GM12801 (cell line): ENCODE data around the gene MUC22.

Source experiments
- CTCF ChIP-seq: IDR thresholded peaks from one replicate; pipeline ENCODE4 v1.5.1; 2011; ENCODE audit warnings: control low read depth; ENCODE audit not compliant: insufficient read length; ENCODE audit errors: extremely low read depth

MUC22 gene

DNA sequence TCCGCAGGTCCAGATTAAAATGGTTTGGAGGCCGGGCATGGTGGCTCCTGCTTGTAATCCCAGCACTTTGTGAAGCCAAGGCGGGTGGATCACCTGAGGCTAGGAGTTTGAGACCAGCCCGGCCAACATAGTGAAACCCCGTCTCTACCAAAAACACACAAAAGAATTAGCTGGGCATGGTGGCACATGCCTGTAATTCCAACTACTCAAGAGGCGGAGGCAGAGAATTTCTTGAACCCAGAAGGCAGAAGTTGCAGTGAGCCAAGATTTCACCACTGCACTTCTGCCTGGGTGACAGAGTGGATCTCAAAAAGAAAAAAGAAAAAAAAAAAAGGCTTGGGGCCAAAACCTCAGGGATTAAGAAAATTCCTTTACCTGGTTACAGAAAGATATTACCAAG, 71.6 kb downstream of the MUC22 start:
- TF ChIP-seq CTCF = no peak

GRCh38 chr6:31083742-31084354, 73.6 kb downstream of the MUC22 start:
- no peak for TF ChIP-seq CTCF
